Keratinocyte (primary cell): ENCODE results near the gene GALNT9. TPM values are rescaled to one million over a fixed set of nuclear protein-coding genes. Genes with fewer than 3 reads are reported as not detected.

Source experiments
- DNase-seq: peaks from one replicate; pipeline ENCODE4 v3.0.0-alpha.2; 2011; ENCODE audit warnings: low read depth, missing footprints, low spot score
- FAIRE-seq: peaks from 2 replicates; lab custom pipeline; 2011; peaks lifted over from hg19 to GRCh38; lab: Jason Lieb, UNC
- H2AFZ ChIP-seq: 2 replicates; pipeline ENCODE4 v1.6.0; 2012; ENCODE audit warnings: low read length, control low read depth, inconsistent platforms; ENCODE audit not compliant: control insufficient read depth
- H3K27ac ChIP-seq: 2 replicates; pipeline ENCODE4 v1.5.1; 2011; ENCODE audit warnings: low read length; ENCODE audit not compliant: control insufficient read depth, insufficient read depth
- H3K27me3 ChIP-seq: 3 replicates; pipeline ENCODE4 v1.6.0; 2011; ENCODE audit warnings: low read length; ENCODE audit not compliant: control insufficient read depth, insufficient read depth; ENCODE audit errors: extremely low read depth
- H3K36me3 ChIP-seq, 2 experiments: 2 replicates in 1 of 2; 3 replicates in 1 of 2; pipeline ENCODE4 v1.5.1; 2011; ENCODE audit warnings: low read length in 2 of 2, mild to moderate bottlenecking in 1 of 2; ENCODE audit not compliant: control insufficient read depth in 2 of 2, insufficient read depth in 2 of 2; ENCODE audit errors: extremely low read depth in 1 of 2
- H3K4me1 ChIP-seq: 3 replicates; pipeline ENCODE4 v1.5.1; 2011; ENCODE audit warnings: low read length; ENCODE audit not compliant: control insufficient read depth, insufficient read depth; ENCODE audit errors: extremely low read depth
- H3K4me2 ChIP-seq: 3 replicates; pipeline ENCODE4 v1.6.0; 2011; ENCODE audit warnings: low read depth, low read length; ENCODE audit not compliant: control insufficient read depth, insufficient read depth; ENCODE audit errors: extremely low read depth
- H3K4me3 ChIP-seq, 3 experiments: fragments of 200-600 bp in 1 of 3; sonication (generic) in 1 of 3; 2 replicates in 2 of 3; 3 replicates in 1 of 3; pipeline ENCODE4 v1.5.1; 2011 to 2016; ENCODE audit warnings: low read length in 3 of 3, mild to moderate bottlenecking in 3 of 3, control low read depth in 2 of 3, inconsistent platforms in 1 of 3, low read depth in 1 of 3, mixed read lengths in 1 of 3, mixed run types in 1 of 3, moderate library complexity in 1 of 3; ENCODE audit not compliant: control insufficient read depth in 2 of 3, insufficient read depth in 2 of 3; ENCODE audit errors: extremely low read depth in 1 of 3
- H3K79me2 ChIP-seq: 2 replicates; pipeline ENCODE4 v1.6.0; 2012; ENCODE audit warnings: low read length; ENCODE audit not compliant: control insufficient read depth, insufficient read depth
- H3K9ac ChIP-seq: 3 replicates; pipeline ENCODE4 v1.6.0; 2011; ENCODE audit warnings: low read length; ENCODE audit not compliant: control insufficient read depth, insufficient read depth; ENCODE audit errors: extremely low read depth
- H3K9me1 ChIP-seq: 3 replicates; pipeline ENCODE4 v1.6.0; 2011; ENCODE audit warnings: low read length; ENCODE audit not compliant: control insufficient read depth, insufficient read depth; ENCODE audit errors: extremely low read depth
- H3K9me3 ChIP-seq: 2 replicates; pipeline ENCODE4 v1.5.1; 2012; ENCODE audit warnings: low read depth, low read length; ENCODE audit not compliant: control insufficient read depth
- H4K20me1 ChIP-seq: 3 replicates; pipeline ENCODE4 v1.6.0; 2011; ENCODE audit warnings: low read length; ENCODE audit not compliant: control insufficient read depth, insufficient read depth; ENCODE audit errors: extremely low read depth
- CTCF ChIP-seq, 3 experiments: IDR thresholded peaks in 1 of 3; conservative IDR thresholded peaks in 1 of 3; optimal IDR thresholded peaks in 1 of 3; 2 replicates in 2 of 3; 3 replicates in 1 of 3; pipeline versions ENCODE3 to v1.5.1; 2011; ENCODE audit warnings: low read length in 3 of 3, mild to moderate bottlenecking in 3 of 3, moderate library complexity in 2 of 3, control low read depth in 1 of 3, inconsistent platforms in 1 of 3; ENCODE audit not compliant: insufficient read depth in 2 of 3; ENCODE audit errors: extremely low read depth in 1 of 3
- EZH2 ChIP-seq: IDR thresholded peaks from one replicate; pipeline ENCODE4 v1.6.1; 2012; ENCODE audit warnings: inconsistent platforms, mild to moderate bottlenecking, low read length, moderate library complexity
- dilution Hi-C: fragments of 300-500 bp; cut with MboI; formaldehyde crosslinking; loops from one replicate; pipeline ENCODE4 v1.7.0; 2020; ENCODE audit warnings: low sequenced_read_pairs; ENCODE audit not compliant: extremely low pct_ligation_motif_present
- polyA plus RNA-seq, 5 experiments: library from polyadenylated mRNA; depleted of rRNA in 3 of 5; stranded (reverse) in 3 of 5; stranded (forward) in 1 of 5; unstranded in 1 of 5; fragments of >200 nt; gene quantifications; 1 replicate in 1 of 5; 2 replicates in 3 of 5; 3 replicates in 1 of 5; pipeline versions ENCODE4 v1.2.1 to v1.2.3, GENCODE V29; 2011 to 2012; ENCODE audit warnings: missing spikeins in 2 of 5, low read depth in 1 of 5, low replicate concordance in 1 of 5

The GALNT9 gene
- polyA plus RNA-seq, 1 donor (not counting 4 experiments of a cell fraction or from before 2014, with no cell fraction given), result not detected

GRCh38 chr12:132181570-132182200, 147.7 kb downstream of the GALNT9 start:
- Histone ChIP-seq H4K20me1 (no peaks in the 10 kb centered on the region), H3K9me3 (no peaks in the 10 kb centered on the region), H3K4me2 (no peak overlapping the region), H3K9ac (no peak overlapping the region), H3K36me3 (no peaks in the 10 kb centered on the region), H3K9me1 (no peaks in the 10 kb centered on the region), H3K4me3 (no peak overlapping the region), H3K4me1 (no peaks in the 10 kb centered on the region), H3K27me3 (peaks cover 22% of the 10 kb centered on the region), H3K27ac (no peak overlapping the region), H3K79me2 (no peaks in the 10 kb centered on the region), H2AFZ (no peak overlapping the region)
- DNase-seq, result no peak
- TF ChIP-seq CTCF (optimal IDR thresholded peaks at IDR 0.05 in 1 of 3, IDR thresholded peaks at IDR 0.05 in 1 of 3, conservative IDR thresholded peaks at IDR 0.05 in 1 of 3; ENCODE audit: extremely low read depth in 1 of 3, insufficient read depth in 2 of 3, low read length in 3 of 3), result no peak
- TF ChIP-seq EZH2, result no peak
- dilution Hi-C loops, result no loop called here
- no peak for FAIRE-seq

- no peaks in the 10 kb centered on the region for H3K9me3 ChIP-seq
- DNase-seq (no peak), FAIRE-seq (no peak)
- no peak overlapping the region for H3K4me2 ChIP-seq
- no peaks in the 10 kb centered on the region for H3K79me2 ChIP-seq
- TF ChIP-seq EZH2 (no peak), CTCF (optimal IDR thresholded peaks at IDR 0.05 in 1 of 3, IDR thresholded peaks at IDR 0.05 in 1 of 3, conservative IDR thresholded peaks at IDR 0.05 in 1 of 3; ENCODE audit: extremely low read depth in 1 of 3, insufficient read depth in 2 of 3, low read length in 3 of 3) (no peak)
- H3K4me1 ChIP-seq, result no peaks in the 10 kb centered on the region
- H2AFZ ChIP-seq, result no peak overlapping the region
- H3K36me3 ChIP-seq, result no peaks in the 10 kb centered on the region
- H3K4me3 ChIP-seq, result no peak overlapping the region
- H3K27me3 ChIP-seq, result peaks cover 30% of the 10 kb centered on the region
- no peaks in the 10 kb centered on the region for H3K9me1 ChIP-seq
- no peaks in the 10 kb centered on the region for H4K20me1 ChIP-seq
- H3K9ac ChIP-seq, result no peak overlapping the region
- dilution Hi-C loops, result no loop called here
- no peak overlapping the region for H3K27ac ChIP-seq
Observed at GRCh38 chr12:132180648-132181546, 148.5 kb downstream of the GALNT9 start.
